ENCODE results near the gene TMPRSS2. TPM values are rescaled to one million over a fixed set of nuclear protein-coding genes. Genes with fewer than 3 reads are reported as not detected.

Gene TMPRSS2
- total and polyA plus RNA-seq, 7 donors, result 0.03 to 0.15 (median 0.10) TPM; not detected in 3

- Histone ChIP-seq H3K36me3 (ENCODE audit: insufficient read depth in 1 of 2, low read depth in 1 of 2) (peaks cover 0 to 9% of the 10 kb centered on the region in 2 donors), H3K4me3 (no peak overlapping the region), H3K4me1 (no peaks in the 10 kb centered on the region), H3K27ac (no peak overlapping the region), H3K9me3 (no peaks in the 10 kb centered on the region), H3K27me3 (ENCODE audit: insufficient read depth in 3 of 3, low read length in 2 of 3) (peaks cover 0 to 30% (median 0%) of the 10 kb centered on the region in 3 donors)
- TF ChIP-seq CTCF (IDR thresholded peaks at IDR 0.05), result no peak
- WGBS, 3 donors, result 75 to 82% (median 76%) methylated on average over 6 of the region's 6 CpGs
- DNase-seq (no peak), ATAC-seq (no peak)
- intact Hi-C loops (cut with DNase I), result no loop called here
Observed at GRCh38 chr21:41428847-41429246, 79.1 kb downstream of the TMPRSS2 start.

GRCh38 chr21:41428311-41428710 is 79.6 kb downstream of the TMPRSS2 start:
- Histone ChIP-seq H3K27me3 (ENCODE audit: insufficient read depth in 3 of 3, low read length in 2 of 3) (peaks cover 0 to 30% (median 0%) of the 10 kb centered on the region in 3 donors), H3K4me1 (no peaks in the 10 kb centered on the region), H3K4me3 (no peak overlapping the region), H3K36me3 (ENCODE audit: insufficient read depth in 1 of 2, low read depth in 1 of 2) (peaks cover 0 to 9% of the 10 kb centered on the region in 2 donors), H3K9me3 (no peaks in the 10 kb centered on the region), H3K27ac (no peak overlapping the region)
- no peak for TF ChIP-seq CTCF (IDR thresholded peaks at IDR 0.05)
- 81 to 91% (median 83%) methylated on average over 8 of the region's 8 CpGs for WGBS, 3 donors
- ATAC-seq (no peak), DNase-seq (no peak)
- intact Hi-C loops (cut with DNase I), result no loop called here

GRCh38 chr21:41427556-41427955 is 80.4 kb downstream of the TMPRSS2 start:
- H3K27me3 ChIP-seq (ENCODE audit: insufficient read depth in 3 of 3, low read length in 2 of 3), result peaks cover 0 to 30% (median 0%) of the 10 kb centered on the region in 3 donors
- peaks cover 0 to 4% of the 10 kb centered on the region in 2 donors for H3K36me3 ChIP-seq (ENCODE audit: insufficient read depth in 1 of 2, low read depth in 1 of 2)
- no peaks in the 10 kb centered on the region for H3K9me3 ChIP-seq
- TF ChIP-seq CTCF (IDR thresholded peaks at IDR 0.05), result no peak
- H3K4me3 ChIP-seq, result no peak overlapping the region
- intact Hi-C loops (cut with DNase I), result no loop called here
- no peak for DNase-seq
- no peaks in the 10 kb centered on the region for H3K4me1 ChIP-seq
- WGBS, 3 donors, result 88 to 91% (median 91%) methylated on average over 8 of the region's 8 CpGs
- no peak overlapping the region for H3K27ac ChIP-seq
- ATAC-seq, result no peak

GRCh38 chr21:41426676-41427404 is 81.1 kb downstream of the TMPRSS2 start:
- Histone ChIP-seq H3K27me3 (ENCODE audit: insufficient read depth in 3 of 3, low read length in 2 of 3) (peaks cover 0 to 30% (median 0%) of the 10 kb centered on the region in 3 donors), H3K27ac (peak overlapping the region; percentile 43), H3K4me3 (peak overlapping the region; percentile 71), H3K9me3 (no peaks in the 10 kb centered on the region), H3K4me1 (no peaks in the 10 kb centered on the region), H3K36me3 (ENCODE audit: insufficient read depth in 1 of 2, low read depth in 1 of 2) (peaks cover 0 to 4% of the 10 kb centered on the region in 2 donors)
- ATAC-seq (peak in 1 of 4 donors; percentile 38), DNase-seq (peak in 1 of 2 donors; percentile 28)
- TF ChIP-seq CTCF (IDR thresholded peaks at IDR 0.05), result no peak
- WGBS, 3 donors, result 11 to 12% (median 11%) methylated on average over 32 to 41 of the region's 41 CpGs
- intact Hi-C loops (cut with DNase I), result no loop called here

Data from psoas muscle (tissue), 8 donors.